H7 (cell line): ENCODE data around the gene SORCS2. TPM values are rescaled to one million over a fixed set of nuclear protein-coding genes. Genes with fewer than 3 reads are reported as not detected.

Source experiments
- DNase-seq: peaks from one replicate; pipeline ENCODE4 v3.0.0; 2012
- H3K27me3 ChIP-seq: 2 replicates; pipeline ENCODE4 v1.6.0; 2011; ENCODE audit warnings: mild to moderate bottlenecking, low read length; ENCODE audit not compliant: control insufficient read depth, insufficient read depth
- H3K36me3 ChIP-seq: replicated peaks from 2 replicates; pipeline ENCODE4 v1.5.1; 2011; ENCODE audit warnings: low read length; ENCODE audit not compliant: control insufficient read depth, insufficient read depth
- H3K4me3 ChIP-seq: 2 replicates; pipeline ENCODE4 v1.5.1; 2011; ENCODE audit warnings: low read depth, mild to moderate bottlenecking, control low read depth, low read length, moderate library complexity; ENCODE audit not compliant: insufficient read depth
- total RNA-seq: library from RNA; depleted of rRNA; stranded (reverse); fragments of >200 nt; shearing (Covaris generic); gene quantifications from 2 replicates; pipeline ENCODE4 v1.2.3, GENCODE V29; 2014

The SORCS2 gene
- total RNA-seq, 1 experiment from 2014 or later, result 2.0 TPM

GRCh38 chr4:7422898-7423180, 230.5 kb downstream of the SORCS2 start:
- H3K27me3 ChIP-seq, result no peaks in the 10 kb centered on the region; the same call in 1 of the 2 replicates
- no peak overlapping the region for H3K4me3 ChIP-seq
- no peaks in the 10 kb centered on the region for H3K36me3 ChIP-seq
- no peak for DNase-seq

- Histone ChIP-seq H3K4me3 (no peak overlapping the region), H3K36me3 (no peaks in the 10 kb centered on the region), H3K27me3 (no peaks in the 10 kb centered on the region)
- DNase-seq, result peak; percentile 3
Observed at GRCh38 chr4:7423391-7423790, 231.1 kb downstream of the SORCS2 start.

- DNase-seq, result no peak
- Histone ChIP-seq H3K4me3 (no peak overlapping the region), H3K27me3 (no peaks in the 10 kb centered on the region), H3K36me3 (no peaks in the 10 kb centered on the region)
Observed at GRCh38 chr4:7423801-7424552, 231.6 kb downstream of the SORCS2 start.

GRCh38 chr4:7424553-7425111, 232.3 kb downstream of the SORCS2 start:
- Histone ChIP-seq H3K27me3 (no peaks in the 10 kb centered on the region), H3K4me3 (no peak overlapping the region), H3K36me3 (no peaks in the 10 kb centered on the region)
- DNase-seq, result peak; percentile 58

- no peak overlapping the region for H3K4me3 ChIP-seq
- H3K27me3 ChIP-seq, result no peaks in the 10 kb centered on the region
- no peaks in the 10 kb centered on the region for H3K36me3 ChIP-seq
- peak; percentile 32 for DNase-seq
Observed at GRCh38 chr4:7425124-7425523, 232.8 kb downstream of the SORCS2 start.

GRCh38 chr4:7425591-7426468, 233.5 kb downstream of the SORCS2 start:
- Histone ChIP-seq H3K4me3 (no peak overlapping the region), H3K27me3 (no peaks in the 10 kb centered on the region), H3K36me3 (no peaks in the 10 kb centered on the region)
- peak; percentile 31 for DNase-seq

GRCh38 chr4:7426525-7427171, 234.3 kb downstream of the SORCS2 start:
- no peaks in the 10 kb centered on the region for H3K36me3 ChIP-seq
- no peak overlapping the region for H3K4me3 ChIP-seq
- peak; percentile 43 for DNase-seq
- H3K27me3 ChIP-seq, result no peaks in the 10 kb centered on the region

- no peaks in the 10 kb centered on the region for H3K27me3 ChIP-seq
- H3K36me3 ChIP-seq, result no peaks in the 10 kb centered on the region
- H3K4me3 ChIP-seq, result no peak overlapping the region
- DNase-seq, result no peak
Observed at GRCh38 chr4:7427361-7427760, 235.0 kb downstream of the SORCS2 start.

- DNase-seq, result peak; percentile 53
- Histone ChIP-seq H3K27me3 (no peaks in the 10 kb centered on the region), H3K4me3 (no peak overlapping the region), H3K36me3 (no peaks in the 10 kb centered on the region)
Observed at GRCh38 chr4:7427831-7428260, 235.5 kb downstream of the SORCS2 start.

- Histone ChIP-seq H3K4me3 (no peak overlapping the region), H3K27me3 (no peaks in the 10 kb centered on the region), H3K36me3 (no peaks in the 10 kb centered on the region)
- DNase-seq, result peak; percentile 74
Observed at GRCh38 chr4:7428261-7429068, 236.1 kb downstream of the SORCS2 start.

- Histone ChIP-seq H3K4me3 (no peak overlapping the region), H3K27me3 (no peaks in the 10 kb centered on the region), H3K36me3 (no peaks in the 10 kb centered on the region)
- no peak for DNase-seq
Observed at GRCh38 chr4:7429069-7429416, 236.7 kb downstream of the SORCS2 start.

GRCh38 chr4:7429601-7430078, 237.3 kb downstream of the SORCS2 start:
- Histone ChIP-seq H3K36me3 (no peaks in the 10 kb centered on the region), H3K4me3 (no peak overlapping the region), H3K27me3 (no peaks in the 10 kb centered on the region)
- peak; percentile 37 for DNase-seq

GRCh38 chr4:7430368-7430964, 238.1 kb downstream of the SORCS2 start:
- DNase-seq, result peak; percentile 83
- H3K27me3 ChIP-seq, result no peaks in the 10 kb centered on the region
- no peak overlapping the region for H3K4me3 ChIP-seq
- H3K36me3 ChIP-seq, result no peaks in the 10 kb centered on the region
